T follicular helper cell (primary cell): Measurements from ENCODE around the gene IGSF11.
"Not testable (repeated sequence)": the region's sequence is repeated elsewhere in the genome, so short reads cannot be mapped to it uniquely, and the experiment has no call there.

Source experiments
- DNase-seq: peaks from one replicate; pipeline ENCODE4 v3.0.0-alpha.2; 2020; ENCODE audit warnings: low read depth
- total RNA-seq, 2 experiments: gene quantifications; one replicate each; lab custom pipeline; 2026; lab: John Stamatoyannopoulos, UW

The IGSF11 gene, protein sequence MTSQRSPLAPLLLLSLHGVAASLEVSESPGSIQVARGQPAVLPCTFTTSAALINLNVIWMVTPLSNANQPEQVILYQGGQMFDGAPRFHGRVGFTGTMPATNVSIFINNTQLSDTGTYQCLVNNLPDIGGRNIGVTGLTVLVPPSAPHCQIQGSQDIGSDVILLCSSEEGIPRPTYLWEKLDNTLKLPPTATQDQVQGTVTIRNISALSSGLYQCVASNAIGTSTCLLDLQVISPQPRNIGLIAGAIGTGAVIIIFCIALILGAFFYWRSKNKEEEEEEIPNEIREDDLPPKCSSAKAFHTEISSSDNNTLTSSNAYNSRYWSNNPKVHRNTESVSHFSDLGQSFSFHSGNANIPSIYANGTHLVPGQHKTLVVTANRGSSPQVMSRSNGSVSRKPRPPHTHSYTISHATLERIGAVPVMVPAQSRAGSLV
- total RNA-seq: 0 to 0.48 reads per million in 2 experiments

DNA sequence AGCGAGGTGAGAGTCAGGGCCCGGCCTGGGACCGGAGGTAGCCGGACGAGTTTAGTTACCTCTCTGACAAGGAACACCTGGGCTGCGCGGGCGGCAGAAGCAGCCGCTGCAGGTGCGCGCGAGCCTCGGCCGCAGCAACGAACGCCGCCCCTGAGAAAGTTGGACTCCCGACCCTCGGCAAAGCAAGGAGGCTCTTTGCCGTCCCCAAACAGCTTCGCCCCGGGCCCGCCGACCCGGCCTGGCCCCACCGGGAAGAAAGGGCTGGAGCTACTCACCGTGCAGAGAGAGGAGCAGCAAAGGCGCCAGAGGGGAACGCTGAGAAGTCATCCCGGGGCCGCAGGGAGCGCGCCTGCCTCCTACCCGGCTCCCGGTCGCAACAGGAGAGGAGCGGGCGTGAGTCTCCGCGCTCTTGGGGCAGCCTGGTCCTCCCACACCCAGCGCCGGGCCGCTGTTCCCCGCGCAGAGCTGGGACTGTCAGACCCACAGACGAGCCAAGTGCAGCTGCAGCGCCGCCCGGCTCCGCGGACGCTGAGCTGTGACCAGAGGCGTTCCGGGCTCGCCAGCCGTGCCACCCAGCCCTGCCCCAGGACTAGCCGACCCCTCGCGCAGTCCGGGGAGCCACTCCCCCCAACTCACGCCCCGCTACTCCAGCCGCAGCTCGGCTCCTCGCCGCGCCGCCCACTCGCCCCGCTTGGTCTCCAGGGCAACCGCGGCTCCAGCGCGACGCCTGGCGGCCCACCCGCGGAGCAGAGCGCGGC, at the start of gene IGSF11:
TSS of gene IGSF11 (minus strand) at position 591 of the 758 bp plus-strand sequence. CDS start at position 327, 264 bp downstream.
- DNase-seq: peak; percentile 39

DNA sequence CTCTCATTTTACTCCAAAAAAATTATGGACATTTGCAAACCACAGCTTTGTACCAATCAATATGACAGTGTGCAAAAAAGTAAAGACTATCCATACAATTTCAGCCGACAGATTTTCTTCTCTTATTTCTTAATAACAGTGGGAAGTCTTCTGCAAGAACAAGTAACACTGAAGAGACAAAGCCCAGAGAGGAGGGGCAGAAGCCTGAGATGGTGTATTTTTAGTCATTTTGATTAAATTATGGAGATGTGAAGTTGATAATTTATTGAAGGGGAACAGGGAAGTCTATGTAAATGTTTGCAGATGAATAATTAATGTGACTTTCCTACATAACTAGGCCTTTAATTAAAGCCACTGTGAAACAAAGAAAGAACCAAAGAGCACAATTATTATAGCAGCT, 45.7 kb upstream of the IGSF11 start:
- DNase-seq: no peak

DNA sequence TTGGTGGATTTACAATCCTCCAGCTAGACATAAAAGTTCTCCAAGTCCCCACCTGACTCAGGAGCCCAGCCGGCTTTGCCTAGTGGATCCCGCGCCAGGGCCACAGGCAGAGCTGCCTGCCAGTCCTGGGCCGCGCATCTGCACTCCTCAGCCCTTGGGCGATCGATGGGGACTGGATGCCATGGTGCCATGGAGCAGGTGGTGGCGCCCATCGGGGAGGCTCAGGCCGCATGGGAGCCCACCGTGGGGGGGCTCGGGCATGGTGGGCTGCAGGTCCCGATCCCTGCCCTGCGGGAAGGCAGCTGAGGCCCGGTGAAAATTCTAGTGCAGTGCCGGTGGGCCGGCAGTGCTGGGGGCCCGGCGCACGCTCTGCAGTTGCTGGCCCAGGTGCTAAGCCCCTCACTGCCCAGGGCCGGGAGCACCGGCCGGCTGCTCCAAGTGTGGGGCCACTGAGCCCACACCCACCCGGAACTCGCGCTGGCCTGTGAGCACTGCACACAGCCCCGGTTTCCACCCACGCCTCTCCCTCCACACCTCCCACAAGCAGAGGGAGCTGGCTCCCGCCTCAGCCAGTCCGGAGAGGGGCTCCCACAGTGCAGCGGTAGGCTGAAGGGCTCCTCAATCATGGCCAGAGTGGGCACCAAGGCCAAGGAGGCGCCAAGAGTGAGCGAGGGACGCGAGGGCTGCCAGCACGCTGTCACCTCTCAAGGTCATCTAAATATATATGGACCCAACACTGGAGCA, 38.8 kb upstream of the IGSF11 start:
- DNase-seq: no peak

DNA sequence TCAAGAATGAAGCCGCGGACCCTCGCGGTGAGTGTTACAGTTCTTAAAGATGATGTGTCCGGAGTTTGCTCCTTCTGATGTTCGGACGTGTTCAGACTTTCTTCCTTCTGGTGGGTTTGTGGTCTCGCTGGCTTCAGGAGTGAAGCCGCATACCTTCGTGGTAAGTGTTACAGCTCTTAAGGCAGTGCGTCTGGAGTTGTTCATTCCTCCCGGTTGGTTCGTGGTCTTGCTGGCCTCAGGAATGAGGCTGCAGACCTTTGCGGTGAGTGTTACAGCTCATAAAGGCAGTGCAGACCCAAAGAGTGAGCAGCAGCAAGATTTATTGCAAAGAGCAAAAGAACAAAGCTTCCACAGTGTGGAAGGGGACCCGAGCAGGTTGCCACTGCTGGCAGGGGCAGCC, 37.8 kb upstream of the IGSF11 start:
- not testable (repeated sequence) for DNase-seq

DNA sequence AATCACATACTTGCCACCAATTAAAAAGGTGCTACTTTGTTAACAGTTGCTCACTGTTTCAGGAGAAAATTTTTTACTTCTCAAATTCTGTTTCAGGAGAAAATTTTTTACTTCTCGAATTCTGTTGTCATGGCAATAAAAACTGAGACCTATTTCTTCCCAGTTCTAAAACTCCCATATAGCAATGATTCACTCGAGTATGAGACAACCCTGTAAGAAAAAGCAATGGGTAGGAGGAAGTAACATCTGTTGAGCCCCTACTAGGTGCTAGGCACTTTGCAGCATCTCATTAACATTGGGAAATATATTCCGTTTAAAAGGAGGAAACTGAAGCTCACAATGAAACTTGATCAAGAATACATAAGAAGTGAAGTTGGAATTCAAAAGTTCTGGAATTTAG, 35.1 kb upstream of the IGSF11 start:
- no peak for DNase-seq

DNA sequence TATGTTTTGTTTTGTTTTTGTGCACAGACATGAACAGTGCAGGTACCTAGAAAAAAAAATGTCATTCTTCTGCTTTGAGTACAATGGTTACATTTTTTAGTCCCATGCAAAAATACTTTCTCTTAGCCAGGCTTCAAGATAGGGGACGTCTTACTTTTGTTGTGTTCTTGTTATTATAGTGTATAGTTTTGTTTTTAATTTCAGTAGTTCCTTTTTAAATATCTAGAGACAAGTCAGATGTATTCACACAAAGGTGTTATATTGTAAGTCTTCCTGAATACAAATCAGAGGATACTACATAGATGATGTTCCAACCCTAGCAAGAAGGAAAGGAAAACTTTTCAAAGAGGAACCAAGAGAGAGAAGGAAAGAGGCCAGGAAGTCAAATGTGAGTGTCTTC, 28.8 kb upstream of the IGSF11 start:
- DNase-seq: no peak

DNA sequence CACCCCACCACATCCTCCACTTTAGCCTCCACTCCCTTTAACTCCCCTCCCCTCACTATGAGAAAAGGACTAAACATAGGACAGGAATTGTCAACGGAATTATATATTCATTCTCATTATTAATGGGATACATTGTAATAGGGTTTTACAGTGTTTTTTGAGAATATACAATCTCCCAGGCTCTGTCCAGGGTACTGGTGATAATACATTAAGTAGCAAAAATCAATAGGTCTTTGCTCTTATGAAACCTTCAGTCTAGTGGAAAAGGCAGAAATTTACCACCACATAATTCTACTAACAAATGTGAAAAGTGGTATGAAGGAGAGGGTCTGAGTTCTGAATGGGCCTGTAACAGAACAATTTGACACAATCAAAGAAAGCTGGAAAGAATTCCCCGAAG, 28.2 kb upstream of the IGSF11 start:
- no peak for DNase-seq

DNA sequence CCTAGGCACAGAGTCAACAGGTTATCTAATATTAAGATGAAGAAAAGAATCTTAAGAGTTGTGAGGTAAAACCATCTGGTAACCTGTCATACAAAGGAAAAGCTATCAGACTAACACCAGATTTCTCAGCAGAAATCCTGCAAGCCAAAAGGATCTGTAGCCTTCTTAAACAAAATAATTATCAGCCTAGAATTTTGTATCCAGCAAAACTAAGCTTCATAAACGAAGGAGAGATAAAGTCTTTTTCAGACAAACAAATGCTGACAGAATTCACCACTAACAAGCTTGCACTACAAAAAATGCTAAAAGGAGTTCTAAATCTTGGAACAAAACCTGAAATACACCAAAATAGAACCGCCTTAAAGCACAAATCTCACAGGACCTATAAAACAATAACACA, 9.9 kb upstream of the IGSF11 start:
- DNase-seq: no peak

DNA sequence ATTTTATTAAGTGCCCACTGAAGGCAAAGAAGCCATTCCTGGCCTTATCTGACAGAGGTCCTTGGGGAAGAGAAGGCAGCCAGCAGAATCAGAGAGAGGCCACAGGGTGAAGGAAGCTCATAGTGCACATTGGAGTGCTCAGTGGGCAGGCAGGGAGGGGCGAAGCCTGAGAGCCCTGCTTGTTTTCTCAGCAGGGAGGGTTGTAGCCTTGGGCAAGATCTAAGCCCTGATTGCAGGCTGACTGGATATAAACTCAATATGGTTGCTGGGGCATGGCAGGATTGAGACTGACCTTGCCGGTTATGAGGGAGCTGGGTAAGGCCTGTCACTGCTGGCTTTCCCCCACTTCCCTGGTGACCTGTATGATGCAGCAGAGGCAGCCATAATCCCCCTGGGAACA, 7.5 kb upstream of the IGSF11 start:
- DNase-seq: no peak

DNA sequence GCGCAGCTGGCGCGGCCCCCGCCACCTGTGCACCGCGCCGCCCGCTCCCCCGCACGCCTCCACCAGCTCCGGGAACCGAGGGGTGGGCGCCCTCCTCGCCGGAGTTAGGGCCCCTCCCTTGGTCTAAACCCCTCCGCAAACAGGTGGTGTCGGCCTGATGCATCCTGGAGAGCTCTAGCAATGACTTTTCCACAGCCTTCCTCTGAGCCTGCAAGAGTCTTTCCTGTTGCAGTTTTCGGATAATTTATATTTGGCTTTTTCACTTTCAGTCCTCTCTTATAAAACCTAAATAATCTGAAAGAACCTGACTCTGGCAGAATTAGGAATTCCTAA, 334 bp upstream of the IGSF11 start:
- no peak for DNase-seq

DNA sequence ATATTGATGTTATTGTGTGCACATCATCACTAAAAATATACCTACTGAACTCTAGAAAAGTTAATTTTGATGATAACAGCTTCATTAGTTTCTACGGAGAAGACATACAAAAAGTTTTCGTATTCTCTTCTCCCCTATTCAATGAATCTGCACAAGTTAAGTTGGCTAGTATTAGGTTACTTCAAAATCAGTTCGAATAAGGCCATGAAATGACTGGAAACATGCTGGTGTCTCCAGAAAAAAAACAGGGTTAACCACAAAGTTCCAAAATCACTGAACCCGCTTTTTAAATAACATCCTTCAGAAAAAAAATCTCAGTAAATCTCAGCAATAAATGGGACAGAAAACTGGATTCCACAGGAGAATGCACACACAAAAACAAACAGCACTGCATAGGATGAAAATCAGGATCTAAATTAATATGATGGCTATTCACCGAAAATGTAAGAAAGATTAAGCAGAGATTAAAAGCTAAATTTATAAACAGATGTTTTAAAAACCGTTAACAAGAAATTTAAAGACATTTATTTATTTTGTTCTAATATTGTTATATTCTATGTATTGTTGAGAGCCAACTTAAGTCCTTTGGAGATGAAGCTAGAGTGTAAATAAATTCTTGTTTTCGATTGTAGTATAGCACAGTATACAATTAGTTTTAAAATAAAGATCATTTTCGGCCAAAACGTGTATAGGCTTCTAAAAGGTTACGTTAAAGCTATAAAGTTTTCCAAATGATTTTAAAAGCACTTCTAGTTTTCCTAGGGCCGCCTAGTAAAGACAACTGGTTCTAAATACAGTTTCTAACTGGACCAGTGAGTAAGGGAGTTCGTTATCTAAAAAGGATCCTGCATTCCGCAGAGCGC, 1.0 kb downstream of the IGSF11 start:
- DNase-seq: no peak

DNA sequence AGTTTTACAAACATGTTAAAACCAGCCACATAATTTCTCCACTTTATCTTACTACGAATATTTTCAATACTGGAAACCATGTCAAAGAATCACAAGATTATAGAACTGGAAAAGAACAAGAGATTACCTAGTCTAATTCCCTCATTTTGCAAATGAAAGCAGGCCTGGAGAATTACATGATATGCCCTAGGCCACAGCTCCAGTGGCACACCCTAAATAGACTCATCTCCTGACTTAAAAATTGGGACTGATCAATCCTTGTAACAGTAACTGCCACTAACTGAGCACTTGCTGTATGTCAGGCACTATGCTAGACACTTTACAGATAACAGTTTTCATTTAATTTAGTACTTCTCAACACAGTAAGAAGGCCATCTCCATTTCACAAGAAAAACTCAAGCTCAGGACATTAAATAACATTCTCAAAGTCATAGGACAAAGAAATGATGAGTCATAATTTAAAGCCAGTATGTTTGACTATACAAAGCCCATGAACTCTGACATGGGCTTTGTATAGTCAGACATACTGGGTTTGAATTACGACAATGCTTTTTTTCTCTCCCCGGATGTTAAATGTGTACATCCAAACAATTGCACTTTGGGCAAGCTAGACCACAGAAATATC, 9.4 kb downstream of the IGSF11 start:
- no peak for DNase-seq

DNA sequence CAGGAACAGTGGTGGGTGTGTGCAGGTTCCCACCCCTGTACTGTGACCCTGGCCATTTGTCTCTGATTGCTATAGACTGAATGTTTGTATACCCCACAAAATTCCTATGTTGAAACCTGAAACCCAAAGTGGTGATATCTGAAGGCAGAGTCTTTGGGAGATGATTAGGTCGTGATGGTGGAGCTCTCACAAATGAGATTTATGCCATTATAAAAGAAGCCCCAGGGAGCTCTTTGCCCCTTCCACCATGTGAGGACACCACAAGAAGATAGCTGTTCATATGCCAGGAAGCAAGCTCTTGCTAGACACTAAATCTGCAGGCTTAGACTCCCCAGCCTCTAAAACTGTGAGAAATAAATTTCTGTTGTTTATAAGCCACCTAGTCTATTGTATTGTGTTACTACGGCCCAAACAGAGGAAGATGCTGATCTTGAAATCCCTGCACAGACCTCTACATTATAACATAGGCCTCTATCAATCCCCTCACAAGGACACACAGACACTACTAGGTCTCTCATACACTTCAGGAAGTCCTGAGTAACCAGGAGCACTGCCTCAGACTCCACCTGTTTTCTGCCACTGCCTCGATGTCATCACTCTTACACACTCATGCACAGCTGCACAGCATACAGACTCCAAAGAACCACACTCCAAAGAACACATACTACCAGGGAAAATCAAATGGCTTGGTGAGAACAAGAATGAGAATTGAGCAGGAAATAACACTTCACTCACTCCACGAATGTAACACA, 14.7 kb downstream of the IGSF11 start:
- no peak for DNase-seq

DNA sequence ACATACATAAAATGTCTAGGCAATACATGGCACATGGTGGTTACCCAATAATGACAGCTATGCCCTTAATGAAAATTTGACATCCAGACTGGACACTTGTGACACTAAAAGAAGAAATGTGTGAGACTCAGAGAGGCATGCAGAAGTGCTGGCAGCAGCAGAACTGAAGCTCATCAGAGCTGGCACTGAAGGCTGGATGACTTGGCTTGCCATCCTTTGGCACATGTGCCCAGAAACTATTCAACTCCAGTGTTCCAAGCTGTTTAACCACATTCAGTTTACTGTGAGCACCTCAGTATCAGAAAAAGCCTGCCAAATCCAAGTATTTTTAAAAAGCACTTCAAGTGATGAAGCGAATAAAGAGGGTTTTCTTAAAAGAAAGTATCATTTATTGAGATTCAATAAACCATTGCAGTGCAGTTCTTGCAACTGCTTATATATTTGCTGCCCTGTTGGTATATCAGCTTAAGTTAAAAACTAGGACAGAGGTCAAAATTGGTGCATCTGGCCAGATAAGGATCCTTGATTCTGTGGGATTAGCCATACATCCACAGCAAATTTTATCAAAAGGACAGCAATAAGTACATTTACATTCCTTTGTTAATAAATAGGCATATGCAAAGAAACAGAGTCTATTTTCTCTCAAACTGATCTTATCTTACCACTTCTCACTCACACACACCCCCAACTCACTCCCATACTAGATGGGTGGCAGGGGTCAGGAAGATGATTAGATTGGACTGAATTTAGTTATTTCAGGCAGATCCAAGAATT, 15.8 kb downstream of the IGSF11 start:
- DNase-seq: no peak

DNA sequence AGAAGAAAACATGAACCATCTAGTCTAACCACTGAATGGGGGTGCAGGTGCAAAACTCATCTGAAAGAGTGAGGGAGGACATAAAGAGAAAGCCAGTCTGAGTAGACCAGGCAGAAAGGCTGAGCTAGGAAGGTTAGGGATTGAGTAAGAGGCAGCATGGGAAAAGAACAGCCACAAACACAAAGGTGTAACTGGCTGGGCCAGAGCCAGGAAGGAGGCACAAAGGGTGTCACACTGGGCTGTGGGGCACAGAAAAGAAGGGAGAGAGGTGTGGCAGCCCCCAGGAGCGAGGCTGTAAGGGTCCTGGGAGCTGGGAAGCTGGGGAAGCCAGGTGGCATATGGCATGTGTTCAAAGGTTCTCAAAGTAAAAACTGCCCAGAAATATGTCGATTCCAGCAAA, 18.7 kb downstream of the IGSF11 start:
- no peak for DNase-seq

DNA sequence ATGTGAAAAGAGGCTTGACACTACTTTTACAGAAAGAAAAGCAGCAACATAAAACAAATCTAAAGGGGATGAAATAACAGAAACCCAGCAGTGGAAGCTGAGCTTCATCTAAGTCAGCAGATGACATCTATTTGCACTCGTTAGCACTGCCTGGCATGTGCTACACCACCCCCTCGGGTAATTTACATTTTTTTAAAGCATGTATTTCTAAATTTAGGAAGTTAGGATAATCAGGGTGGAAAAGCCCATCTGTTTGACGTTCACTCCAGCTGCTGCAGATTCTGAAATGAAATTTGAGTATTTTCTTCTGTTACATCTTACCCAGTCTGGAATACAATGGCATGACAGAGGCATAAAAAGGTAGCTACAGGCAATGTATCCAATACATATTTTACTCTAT, 20.7 kb downstream of the IGSF11 start:
- no peak for DNase-seq

DNA sequence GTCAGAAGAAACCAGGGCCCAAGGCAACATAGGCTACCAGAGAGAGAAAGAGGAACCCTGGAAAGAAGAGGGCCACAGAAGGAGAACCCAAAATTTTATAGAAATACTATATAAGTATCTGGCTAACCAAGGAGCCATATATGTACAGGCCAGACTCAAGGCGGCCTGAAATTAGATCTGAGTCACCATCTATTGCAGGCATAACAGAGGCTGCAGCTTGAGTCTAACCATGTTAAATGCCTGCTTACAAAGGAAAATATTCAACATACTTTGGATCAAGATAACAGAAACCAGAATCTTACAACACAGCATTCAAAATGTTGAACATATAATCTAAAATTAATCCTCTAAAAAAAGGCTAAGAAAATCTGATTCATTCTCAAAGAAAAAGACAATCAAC, 23.1 kb downstream of the IGSF11 start:
- DNase-seq: no peak

DNA sequence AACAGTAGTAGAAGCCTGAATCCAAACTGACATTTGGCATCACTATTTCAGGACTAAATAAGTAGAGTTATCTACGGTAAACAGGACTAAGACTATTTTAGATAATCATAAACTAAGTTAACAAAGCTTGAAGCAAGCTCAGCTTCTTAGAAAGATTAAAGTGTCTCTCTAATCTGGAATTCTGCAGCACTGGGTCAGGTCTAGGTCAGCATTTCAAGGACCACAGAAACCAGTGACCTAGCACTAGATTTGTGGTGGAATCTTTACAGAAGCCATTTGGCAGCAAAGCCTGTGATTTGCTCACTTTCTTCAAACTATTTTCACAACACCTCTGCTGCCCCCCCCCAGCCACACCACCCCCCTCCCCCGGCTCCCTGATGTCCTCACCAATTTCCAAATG, 37.5 kb downstream of the IGSF11 start:
- no peak for DNase-seq

DNA sequence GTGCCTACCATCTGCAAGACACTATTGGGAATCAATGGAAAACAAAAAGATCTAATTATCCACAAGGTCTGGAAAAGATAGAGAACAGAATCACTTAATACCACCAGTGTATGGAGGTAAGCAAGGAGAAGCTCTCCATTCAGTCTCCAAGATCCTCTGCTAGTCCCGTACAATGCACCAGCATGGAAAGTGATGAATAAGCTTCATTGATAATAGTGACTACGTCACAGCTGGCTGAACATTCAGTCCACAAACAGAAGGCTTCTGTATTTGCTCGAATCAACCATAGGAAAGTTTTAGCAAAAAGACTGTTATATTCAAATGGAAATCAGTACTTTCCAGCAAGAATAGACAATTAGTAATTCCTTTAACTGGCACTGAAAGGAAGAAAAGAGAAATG, 42.9 kb downstream of the IGSF11 start:
- no peak for DNase-seq
